Measurements from ENCODE around the gene ERCC6. TPM values are rescaled to one million over a fixed set of nuclear protein-coding genes. Genes with fewer than 3 reads are reported as not detected.
A peak's percentile ranks its signal among the peaks of the same experiment; 100 is the strongest.

ERCC6 gene
- total and polyA plus RNA-seq, 2 donors (not counting 3 experiments of a cell fraction or from before 2014, with no cell fraction given), result 15.3 to 39.6 TPM

- no peaks in the 10 kb centered on the region for H4K20me1 ChIP-seq (replicated peaks; ENCODE audit: control insufficient read depth, extremely low read depth, insufficient read depth, low read length)
- no TSS peak for BruUV-seq (replicated peaks)
- intact Hi-C loops (cut with micrococcal nuclease) (no loop called here), dilution Hi-C loops (cut with MboI; ENCODE audit: extremely low pct_ligation_motif_present, low sequenced_read_pairs) (no loop called here)
- DNase-seq (ENCODE audit: low read depth, low spot score) (no peak), FAIRE-seq (peak; percentile 57)
- H3K79me2 ChIP-seq (ENCODE audit: control insufficient read depth, insufficient read depth, low read length), result peaks cover 83% of the 10 kb centered on the region
- peaks cover 30 to 64% of the 10 kb centered on the region in 2 experiments for H3K36me3 ChIP-seq (ENCODE audit: control insufficient read depth in 2 of 2, extremely low read depth in 1 of 2, insufficient read depth in 2 of 2, low read length in 2 of 2)
- CTCF ChIA-PET, result interaction anchor here (1.0 kb wide), 1 partner anchor 9 kb away, joined by 6 read pairs; no protein-coding TSS in a partner anchor
- H3K9me1 ChIP-seq (replicated peaks; ENCODE audit: control insufficient read depth, extremely low read depth, insufficient read depth, low read length), result no peaks in the 10 kb centered on the region
- no peak overlapping the region for H3K4me3 ChIP-seq (replicated peaks in 1 of 3; ENCODE audit: insufficient read depth in 1 of 3, low read depth in 1 of 3, low read length in 3 of 3)
- H3K9ac ChIP-seq (replicated peaks; ENCODE audit: extremely low read depth, insufficient read depth, low read length), result no peak overlapping the region
- H2AFZ ChIP-seq (ENCODE audit: low read depth, low read length), result no peak overlapping the region
- H3K4me2 ChIP-seq (ENCODE audit: insufficient read depth, low read length), result no peak overlapping the region
- no peaks in the 10 kb centered on the region for H3K27me3 ChIP-seq (ENCODE audit: control insufficient read depth in 2 of 2, insufficient read depth in 2 of 2, low read length in 2 of 2)
- POLR2A ChIA-PET, result no interaction called here
- no peaks in the 10 kb centered on the region for H3K9me3 ChIP-seq (replicated peaks; ENCODE audit: control insufficient read depth, insufficient read depth, low read length)
- H3K27ac ChIP-seq (ENCODE audit: insufficient read depth, low read depth, low read length), result no peak overlapping the region
- peaks cover 3% of the 10 kb centered on the region for H3K4me1 ChIP-seq (ENCODE audit: control insufficient read depth, extremely low read depth, insufficient read depth, low read length)
- no peak for TF ChIP-seq MYC (IDR thresholded peaks at IDR 0.05; ENCODE audit: low read depth, low read length)
- no peak for TF ChIP-seq FOS (IDR thresholded peaks at IDR 0.05; ENCODE audit: borderline replicate concordance, insufficient read depth, low read length)
Measured at GRCh38 chr10:49527850-49528249, 11.1 kb downstream of the ERCC6 start.

GRCh38 chr10:49527061-49527460, 11.9 kb downstream of the ERCC6 start:
- Histone ChIP-seq H3K9me1 (replicated peaks; ENCODE audit: control insufficient read depth, extremely low read depth, insufficient read depth, low read length) (no peaks in the 10 kb centered on the region), H3K36me3 (ENCODE audit: control insufficient read depth in 2 of 2, extremely low read depth in 1 of 2, insufficient read depth in 2 of 2, low read length in 2 of 2) (peaks cover 26 to 62% of the 10 kb centered on the region in 2 experiments), H3K4me2 (ENCODE audit: insufficient read depth, low read length) (no peak overlapping the region), H3K27me3 (ENCODE audit: control insufficient read depth in 2 of 2, insufficient read depth in 2 of 2, low read length in 2 of 2) (no peaks in the 10 kb centered on the region), H4K20me1 (replicated peaks; ENCODE audit: control insufficient read depth, extremely low read depth, insufficient read depth, low read length) (no peaks in the 10 kb centered on the region), H3K9ac (replicated peaks; ENCODE audit: extremely low read depth, insufficient read depth, low read length) (no peak overlapping the region), H2AFZ (ENCODE audit: low read depth, low read length) (no peak overlapping the region), H3K4me3 (replicated peaks in 1 of 3; ENCODE audit: insufficient read depth in 1 of 3, low read depth in 1 of 3, low read length in 3 of 3) (no peak overlapping the region), H3K4me1 (ENCODE audit: control insufficient read depth, extremely low read depth, insufficient read depth, low read length) (peaks cover 3% of the 10 kb centered on the region), H3K79me2 (ENCODE audit: control insufficient read depth, insufficient read depth, low read length) (peaks cover 82% of the 10 kb centered on the region), H3K27ac (ENCODE audit: insufficient read depth, low read depth, low read length) (no peak overlapping the region), H3K9me3 (replicated peaks; ENCODE audit: control insufficient read depth, insufficient read depth, low read length) (no peaks in the 10 kb centered on the region)
- CTCF ChIA-PET, result interaction anchor here (1.0 kb wide), 1 partner anchor 8 kb away, joined by 6 read pairs; no protein-coding TSS in a partner anchor
- dilution Hi-C loops (cut with MboI; ENCODE audit: extremely low pct_ligation_motif_present, low sequenced_read_pairs) (no loop called here), intact Hi-C loops (cut with micrococcal nuclease) (no loop called here)
- no TSS peak for BruUV-seq (replicated peaks)
- TF ChIP-seq MAX (IDR thresholded peaks at IDR 0.05; ENCODE audit: insufficient read depth, insufficient read length) (no peak), EZH2 (IDR thresholded peaks at IDR 0.05; ENCODE audit: borderline replicate concordance, low read depth, low read length, severe bottlenecking) (no peak), MYC (IDR thresholded peaks at IDR 0.05; ENCODE audit: low read depth, low read length) (no peak)
- DNase-seq (ENCODE audit: low read depth, low spot score) (no peak), FAIRE-seq (no peak)
- POLR2A ChIA-PET, result no interaction called here
